ENCODE results near the gene PIP5K1B. TPM values are rescaled to one million over a fixed set of nuclear protein-coding genes. Genes with fewer than 3 reads are reported as not detected.
A peak's percentile ranks its signal among the peaks of the same experiment; 100 is the strongest.

PIP5K1B gene
- total and polyA plus RNA-seq, 2 donors (not counting 3 experiments of a cell fraction or from before 2014, with no cell fraction given), result 0.27 TPM; not detected in 1

- H3K9me3 ChIP-seq (replicated peaks; ENCODE audit: control insufficient read depth, insufficient read depth, low read length), result no peaks in the 10 kb centered on the region
- dilution Hi-C loops (cut with MboI; ENCODE audit: extremely low pct_ligation_motif_present, low sequenced_read_pairs) (no loop called here), intact Hi-C loops (cut with micrococcal nuclease) (loop anchor here (5.0 kb wide), 1 partner anchor 68 kb away; the partner anchor contains the start of gene PIP5K1B)
- H2AFZ ChIP-seq (ENCODE audit: low read depth, low read length), result no peak overlapping the region
- DNase-seq (ENCODE audit: low read depth, low spot score) (no peak), FAIRE-seq (no peak)
- no peak overlapping the region for H3K9ac ChIP-seq (replicated peaks; ENCODE audit: extremely low read depth, insufficient read depth, low read length)
- no peaks in the 10 kb centered on the region for H4K20me1 ChIP-seq (replicated peaks; ENCODE audit: control insufficient read depth, extremely low read depth, insufficient read depth, low read length)
- H3K27me3 ChIP-seq (ENCODE audit: control insufficient read depth in 2 of 2, insufficient read depth in 2 of 2, low read length in 2 of 2), result peaks cover 8 to 35% of the 10 kb centered on the region in 2 experiments
- H3K36me3 ChIP-seq (ENCODE audit: control insufficient read depth in 2 of 2, extremely low read depth in 1 of 2, insufficient read depth in 2 of 2, low read length in 2 of 2), result no peaks in the 10 kb centered on the region
- H3K79me2 ChIP-seq (ENCODE audit: control insufficient read depth, insufficient read depth, low read length), result no peaks in the 10 kb centered on the region
- no peak overlapping the region for H3K4me2 ChIP-seq (ENCODE audit: insufficient read depth, low read length)
- TF ChIP-seq MYC (IDR thresholded peaks at IDR 0.05; ENCODE audit: low read depth, low read length), result no peak
- no peaks in the 10 kb centered on the region for H3K9me1 ChIP-seq (replicated peaks; ENCODE audit: control insufficient read depth, extremely low read depth, insufficient read depth, low read length)
- CTCF ChIA-PET, result no interaction called here
- no TSS peak for BruUV-seq (replicated peaks)
- no peak overlapping the region for H3K4me3 ChIP-seq (replicated peaks in 1 of 3; ENCODE audit: insufficient read depth in 1 of 3, low read depth in 1 of 3, low read length in 3 of 3)
- POLR2A ChIA-PET, result no interaction called here
- H3K27ac ChIP-seq (ENCODE audit: insufficient read depth, low read depth, low read length), result no peak overlapping the region
- H3K4me1 ChIP-seq (ENCODE audit: control insufficient read depth, extremely low read depth, insufficient read depth, low read length), result peaks cover 6% of the 10 kb centered on the region
Observed at GRCh38 chr9:68775003-68775730, 70.1 kb downstream of the PIP5K1B start.

- intact Hi-C loops (cut with micrococcal nuclease) (loop anchor here (5.0 kb wide), 1 partner anchor 70 kb away; the partner anchor contains the start of gene PIP5K1B), dilution Hi-C loops (cut with MboI; ENCODE audit: extremely low pct_ligation_motif_present, low sequenced_read_pairs) (no loop called here)
- H3K79me2 ChIP-seq (ENCODE audit: control insufficient read depth, insufficient read depth, low read length), result peaks cover 9% of the 10 kb centered on the region
- no peaks in the 10 kb centered on the region for H3K9me1 ChIP-seq (replicated peaks; ENCODE audit: control insufficient read depth, extremely low read depth, insufficient read depth, low read length)
- BruUV-seq (replicated peaks), result no TSS peak
- no peaks in the 10 kb centered on the region for H3K36me3 ChIP-seq (ENCODE audit: control insufficient read depth in 2 of 2, extremely low read depth in 1 of 2, insufficient read depth in 2 of 2, low read length in 2 of 2)
- no peak overlapping the region for H3K4me3 ChIP-seq (replicated peaks in 1 of 3; ENCODE audit: insufficient read depth in 1 of 3, low read depth in 1 of 3, low read length in 3 of 3)
- H3K27ac ChIP-seq (ENCODE audit: insufficient read depth, low read depth, low read length), result no peak overlapping the region
- no peaks in the 10 kb centered on the region for H3K9me3 ChIP-seq (replicated peaks; ENCODE audit: control insufficient read depth, insufficient read depth, low read length)
- no peak for DNase-seq (ENCODE audit: low read depth, low spot score)
- ChIA-PET CTCF (interaction anchor here (0.9 kb wide), 1 partner anchor 17 kb away, joined by 3 read pairs; no protein-coding TSS in a partner anchor), POLR2A (no interaction called here)
- no peak overlapping the region for H2AFZ ChIP-seq (ENCODE audit: low read depth, low read length)
- no peak overlapping the region for H3K4me2 ChIP-seq (ENCODE audit: insufficient read depth, low read length)
- TF ChIP-seq EZH2 (IDR thresholded peaks at IDR 0.05; ENCODE audit: borderline replicate concordance, low read depth, low read length, severe bottlenecking), result no peak
- TF ChIP-seq POLR2AphosphoS5 (IDR thresholded peaks at IDR 0.05; ENCODE audit: insufficient read depth, low read depth, low read length), result no peak
- peak; percentile 22 for TF ChIP-seq FOS (IDR thresholded peaks at IDR 0.05; ENCODE audit: borderline replicate concordance, insufficient read depth, low read length)
- H3K9ac ChIP-seq (replicated peaks; ENCODE audit: extremely low read depth, insufficient read depth, low read length), result no peak overlapping the region
- peaks cover 4% of the 10 kb centered on the region for H4K20me1 ChIP-seq (replicated peaks; ENCODE audit: control insufficient read depth, extremely low read depth, insufficient read depth, low read length)
- H3K27me3 ChIP-seq (ENCODE audit: control insufficient read depth in 2 of 2, insufficient read depth in 2 of 2, low read length in 2 of 2), result peaks cover 5 to 22% of the 10 kb centered on the region in 2 experiments
- peaks cover 23% of the 10 kb centered on the region for H3K4me1 ChIP-seq (ENCODE audit: control insufficient read depth, extremely low read depth, insufficient read depth, low read length)
- FAIRE-seq, result no peak
Observed at GRCh38 chr9:68777070-68777763, 72.2 kb downstream of the PIP5K1B start.
